ENCODE measurements around the gene METTL25B. TPM values are rescaled to one million over a fixed set of nuclear protein-coding genes. Genes with fewer than 3 reads are reported as not detected.

Gene METTL25B
- total and polyA plus RNA-seq, 10 of the 15 experiments (the other 5 are each of a cell fraction or from before 2014, with no cell fraction given), result 5.9 to 25.2 (median 13.5) TPM

DNA sequence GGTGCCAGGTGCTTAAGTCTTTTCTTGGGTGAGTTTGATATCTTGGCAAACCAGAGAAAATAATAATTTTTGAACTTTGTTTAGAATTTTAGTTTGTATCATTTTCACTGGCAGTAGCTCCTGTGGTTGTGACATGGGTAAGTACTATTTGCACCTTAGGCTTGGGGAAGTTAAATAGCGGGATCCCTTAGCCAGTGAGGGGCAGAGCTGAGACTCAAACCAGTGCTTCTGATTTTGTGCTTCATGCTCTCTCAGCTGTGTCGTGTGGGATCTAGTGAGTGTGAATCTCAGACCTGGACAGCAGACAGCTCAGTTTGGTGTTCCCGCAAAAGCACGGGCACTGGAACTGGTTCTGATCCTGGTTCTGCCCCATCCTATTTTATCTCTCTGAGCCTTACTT is 48.7 kb downstream of the METTL25B start (continued):
- no peak for TF ChIP-seq ATF3 (IDR thresholded peaks at IDR 0.05; ENCODE audit: borderline replicate concordance, extremely low read depth, low read depth, low read length)
- TF ChIP-seq ZZZ3 (IDR thresholded peaks at IDR 0.05; ENCODE audit: control insufficient read depth, insufficient read length, low read depth), result no peak

DNA sequence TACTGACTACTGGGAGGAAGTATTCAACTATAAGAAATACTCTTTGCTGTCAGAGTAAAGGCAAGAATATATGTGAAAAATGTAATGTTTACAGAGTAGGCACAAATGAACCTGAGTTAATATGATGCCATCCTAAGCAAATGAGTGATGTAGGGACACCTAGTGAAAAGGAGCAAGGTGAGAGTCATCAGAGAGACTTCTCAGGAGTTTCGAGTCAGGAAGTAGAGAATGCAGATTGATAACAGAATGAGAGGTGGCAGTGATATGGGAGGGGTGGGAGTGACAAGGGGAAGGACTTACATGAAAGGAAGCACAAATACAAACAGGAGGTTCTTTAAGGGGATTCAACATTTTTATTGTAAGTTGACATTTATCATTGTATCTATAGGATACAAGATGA is 49.3 kb downstream of the METTL25B start:
- Histone ChIP-seq H3K27me3 (replicated peaks in 1 of 2; ENCODE audit: control insufficient read depth in 2 of 2, insufficient read depth in 2 of 2, low read length in 1 of 2) (no peaks in the 10 kb centered on the region), H3K79me2 (ENCODE audit: control insufficient read depth, insufficient read depth, low read length) (peaks cover 62% of the 10 kb centered on the region), H3K4me3 (no peak overlapping the region), H3K9me3 (replicated peaks; ENCODE audit: control insufficient read depth, insufficient read depth, low read length) (no peaks in the 10 kb centered on the region), H4K20me1 (ENCODE audit: control insufficient read depth, insufficient read depth) (no peaks in the 10 kb centered on the region), H3K4me2 (ENCODE audit: control insufficient read depth, insufficient read depth) (peak overlapping the region; percentile 35; the same call in 1 of the 2 replicates), H3K36me3 (ENCODE audit: control insufficient read depth in 2 of 2, insufficient read depth in 2 of 2, low read length in 1 of 2) (peaks cover 0 to 20% of the 10 kb centered on the region in 2 experiments; a peak in 2 of 4 replicates), H3K27ac (ENCODE audit: control insufficient read depth, insufficient read depth) (no peak overlapping the region), H2AFZ (ENCODE audit: control insufficient read depth, low read depth, low read length) (no peak overlapping the region), H3K9ac (ENCODE audit: control insufficient read depth, insufficient read depth, low read length) (no peak overlapping the region), H3K4me1 (ENCODE audit: control insufficient read depth, insufficient read depth, low read length) (no peaks in the 10 kb centered on the region)
- ChIA-PET SMC1A (ENCODE audit: uncharacterized antibody, unreplicated experiment) (interaction anchor here (1.6 to 1.9 kb wide), 4 partner anchors 12 to 82 kb away, joined by 3 to 7 read pairs (median 4); partner anchors contain the start of genes ISG20L2 and METTL25B), POLR2A (no interaction called here), CTCF (interaction anchor here (0.6 to 10.1 kb wide), 6 partner anchors 9 to 297 kb away, joined by 3 to 84 read pairs (median 4); partner anchors contain the start of genes ISG20L2, METTL25B and NTRK1), RAD21 (ENCODE audit: unreplicated experiment) (interaction anchor here (1.1 to 1.5 kb wide), 2 partner anchors 37 to 51 kb away, joined by 3 to 5 read pairs; partner anchors contain the start of gene MRPL24)
- ATAC-seq (no peak; the same call in 2 of the 3 replicates), FAIRE-seq (no peak), DNase-seq (ENCODE audit: low read depth, low spot score) (no peak)
- 89% methylated on average over 1 of the region's 1 CpG for WGBS (ENCODE audit: insufficient coverage, insufficient replicate concordance, low lambda C conversion rate, missing lambda C conversion rate)
- intact Hi-C loops (cut with micrococcal nuclease; ENCODE audit: unreplicated experiment) (no loop called here), in situ Hi-C loops (cut with MboI) (no loop called here)
- no TSS peak for BruUV-seq (replicated peaks)
- TF ChIP-seq REST (IDR thresholded peaks at IDR 0.05; ENCODE audit: low read depth, low read length), result no peak
- TF ChIP-seq SUPT20H (IDR thresholded peaks at IDR 0.05; ENCODE audit: borderline replicate concordance, control insufficient read depth, low read depth, low read length), result no peak
- TF ChIP-seq, protein P1, sequence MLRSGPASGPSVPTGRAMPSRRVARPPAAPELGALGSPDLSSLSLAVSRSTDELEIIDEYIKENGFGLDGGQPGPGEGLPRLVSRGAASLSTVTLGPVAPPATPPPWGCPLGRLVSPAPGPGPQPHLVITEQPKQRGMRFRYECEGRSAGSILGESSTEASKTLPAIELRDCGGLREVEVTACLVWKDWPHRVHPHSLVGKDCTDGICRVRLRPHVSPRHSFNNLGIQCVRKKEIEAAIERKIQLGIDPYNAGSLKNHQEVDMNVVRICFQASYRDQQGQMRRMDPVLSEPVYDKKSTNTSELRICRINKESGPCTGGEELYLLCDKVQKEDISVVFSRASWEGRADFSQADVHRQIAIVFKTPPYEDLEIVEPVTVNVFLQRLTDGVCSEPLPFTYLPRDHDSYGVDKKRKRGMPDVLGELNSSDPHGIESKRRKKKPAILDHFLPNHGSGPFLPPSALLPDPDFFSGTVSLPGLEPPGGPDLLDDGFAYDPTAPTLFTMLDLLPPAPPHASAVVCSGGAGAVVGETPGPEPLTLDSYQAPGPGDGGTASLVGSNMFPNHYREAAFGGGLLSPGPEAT (IDR thresholded peaks at IDR 0.05; ENCODE audit: low read depth), result no peak
- TF ChIP-seq ZNF217 (IDR thresholded peaks at IDR 0.05), result no peak
- TF ChIP-seq RELA (IDR thresholded peaks at IDR 0.05; ENCODE audit: borderline replicate concordance, partially characterized antibody), result no peak
- TF ChIP-seq ZNF384 (IDR thresholded peaks at IDR 0.05; ENCODE audit: borderline replicate concordance, low read depth, low read length), result no peak
- TF ChIP-seq RB1 (IDR thresholded peaks at IDR 0.05; ENCODE audit: borderline replicate concordance), result no peak
- TF ChIP-seq HDAC2 (IDR thresholded peaks at IDR 0.05), result no peak
- TF ChIP-seq, protein P2, sequence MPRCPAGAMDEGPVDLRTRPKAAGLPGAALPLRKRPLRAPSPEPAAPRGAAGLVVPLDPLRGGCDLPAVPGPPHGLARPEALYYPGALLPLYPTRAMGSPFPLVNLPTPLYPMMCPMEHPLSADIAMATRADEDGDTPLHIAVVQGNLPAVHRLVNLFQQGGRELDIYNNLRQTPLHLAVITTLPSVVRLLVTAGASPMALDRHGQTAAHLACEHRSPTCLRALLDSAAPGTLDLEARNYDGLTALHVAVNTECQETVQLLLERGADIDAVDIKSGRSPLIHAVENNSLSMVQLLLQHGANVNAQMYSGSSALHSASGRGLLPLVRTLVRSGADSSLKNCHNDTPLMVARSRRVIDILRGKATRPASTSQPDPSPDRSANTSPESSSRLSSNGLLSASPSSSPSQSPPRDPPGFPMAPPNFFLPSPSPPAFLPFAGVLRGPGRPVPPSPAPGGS (IDR thresholded peaks at IDR 0.05; ENCODE audit: borderline replicate concordance, insufficient read depth, low read depth, low read length, poor library complexity, severe bottlenecking), result no peak
- TF ChIP-seq SMC3 (IDR thresholded peaks at IDR 0.05; ENCODE audit: borderline replicate concordance, low read length), result no peak
- TF ChIP-seq POLR2AphosphoS5 (IDR thresholded peaks at IDR 0.05; ENCODE audit: low read length), result no peak

Measured in GM12878 (cell line).